Uterus (tissue), 2 donors: ENCODE data around the gene KIFAP3.

Experiments
- CTCF ChIP-seq, 4 experiments: fragments of 200-600 bp in 2 of 4; fragments of 450-650 bp in 2 of 4; sonication (generic) in 2 of 4; IDR thresholded peaks; one replicate each; pipeline ENCODE4 v1.5.1; 2016 to 2019; ENCODE audit warnings: antibody characterized with exemption in 4 of 4, mild to moderate bottlenecking in 2 of 4, moderate library complexity in 1 of 4
- POLR2A ChIP-seq, 2 donors: fragments of 450-650 bp; IDR thresholded peaks; one replicate each; pipeline ENCODE4 v1.6.1; 2016; ENCODE audit warnings: antibody characterized with exemption in 2 of 2, mild to moderate bottlenecking in 1 of 2, moderate library complexity in 1 of 2

DNA sequence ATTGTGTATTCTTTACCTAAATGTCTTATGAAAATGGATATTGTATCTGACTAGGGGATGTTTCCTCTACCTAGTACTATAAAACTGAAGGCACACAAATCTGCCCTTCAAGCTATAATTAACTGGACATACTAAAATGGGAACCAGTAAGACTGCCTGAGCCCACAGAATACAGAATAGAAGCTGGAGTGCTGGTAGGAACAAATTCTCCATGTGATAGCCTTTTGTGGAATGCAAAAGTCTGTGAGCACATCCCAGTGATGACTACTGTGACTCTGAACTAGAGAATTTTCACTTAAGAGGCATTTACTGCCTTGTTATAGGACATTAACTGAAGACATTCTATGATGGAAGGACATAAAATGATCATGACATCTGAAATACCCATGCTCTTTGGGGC lies 30.3 kb downstream of the KIFAP3 start:
- TF ChIP-seq POLR2A (IDR thresholded peaks at IDR 0.05) (no peak), CTCF (IDR thresholded peaks at IDR 0.05) (no peak)
